ENCODE measurements around the gene DCTD. TPM values are rescaled to one million over a fixed set of nuclear protein-coding genes. Genes with fewer than 3 reads are reported as not detected.

DCTD gene
- total RNA-seq, 2 donors from 2014 or later = 83.6 to 135 TPM

DNA sequence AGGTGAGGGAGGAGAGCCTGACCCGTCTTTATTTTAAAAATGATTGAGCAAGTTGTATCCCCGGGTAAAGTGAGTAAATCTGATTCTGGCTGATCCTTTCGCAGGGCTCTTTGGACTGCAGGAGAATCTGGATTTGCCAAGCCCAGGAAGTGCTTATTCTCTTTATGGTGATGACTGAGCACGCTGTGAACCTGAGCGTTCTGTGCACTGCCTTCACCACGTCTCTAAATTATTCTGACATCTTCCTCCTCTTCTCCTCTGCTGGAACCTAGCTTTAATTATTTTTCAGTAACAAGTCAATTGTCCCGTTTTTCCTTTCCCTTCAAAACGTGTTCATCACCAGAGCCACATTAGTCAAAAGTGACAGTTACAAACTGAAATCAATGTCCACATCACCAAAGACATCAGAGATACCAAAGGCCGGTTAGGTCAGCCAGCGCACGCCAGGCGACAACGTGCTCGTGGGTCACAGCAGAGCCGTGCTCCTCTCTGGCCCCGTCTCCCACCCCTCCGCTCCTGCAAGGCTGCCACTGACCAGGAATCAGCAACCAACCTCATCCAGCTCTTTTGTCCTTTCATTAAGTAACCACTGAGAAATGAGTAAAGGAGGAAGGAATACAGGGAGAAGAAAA, 74.3 kb downstream of the DCTD start:
- peaks cover 0 to 3% of the 10 kb centered on the region in 2 donors for H3K4me1 Mint-ChIP-seq (ENCODE audit: low read depth in 2 of 2)
- no peak for ATAC-seq
- DNase-seq (ENCODE audit: low spot score) = no peak
- no peaks in the 10 kb centered on the region for H3K9me3 Mint-ChIP-seq
- no peak overlapping the region for H3K4me3 Mint-ChIP-seq
- no peaks in the 10 kb centered on the region for H3K36me3 Mint-ChIP-seq
- H3K27me3 Mint-ChIP-seq = peaks cover 0 to 10% of the 10 kb centered on the region in 2 donors
- H3K27ac Mint-ChIP-seq = no peak overlapping the region

DNA sequence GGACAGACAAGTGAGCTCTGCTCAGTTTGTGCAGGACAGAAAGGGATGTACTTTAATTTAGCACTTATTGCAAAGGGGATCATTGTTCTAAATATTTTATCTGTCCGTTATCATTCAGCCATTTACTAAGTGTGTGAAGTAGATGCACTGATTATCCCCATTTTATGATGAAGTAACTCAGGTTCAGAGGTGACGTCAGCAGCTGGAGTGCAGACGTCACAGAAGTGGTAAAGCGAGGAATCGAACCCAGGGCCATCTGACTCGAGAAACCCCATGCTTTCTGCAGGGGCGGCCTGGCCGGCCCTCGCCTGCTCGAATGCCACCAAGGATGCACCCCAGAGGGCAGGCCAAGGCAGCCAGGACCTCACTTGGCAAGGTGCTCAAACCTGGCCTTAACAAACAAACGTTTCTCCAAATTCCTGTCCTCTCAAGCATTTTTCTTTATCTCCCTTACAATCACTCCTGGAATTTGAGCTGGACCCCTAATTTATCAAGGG, 75.0 kb downstream of the DCTD start:
- no peak overlapping the region for H3K4me3 Mint-ChIP-seq

DNA sequence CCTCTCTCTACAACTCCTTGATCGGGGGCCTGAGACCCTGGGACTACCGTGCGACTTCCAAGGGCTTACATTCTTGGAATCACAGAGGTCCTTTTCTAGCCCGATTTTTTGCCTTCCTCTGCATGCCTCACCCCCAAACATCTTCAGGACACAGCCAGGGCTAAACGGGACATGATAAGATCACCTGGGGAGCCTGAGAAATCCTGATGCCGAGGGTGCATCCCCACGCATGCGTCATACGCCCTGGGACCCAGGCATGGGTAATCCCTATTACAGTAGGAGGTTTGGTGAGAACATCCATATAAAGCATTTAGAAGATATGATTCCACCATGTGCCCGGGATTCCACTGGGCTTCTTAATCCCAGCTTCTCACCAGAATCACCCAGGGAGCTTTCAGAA, 77.1 kb downstream of the DCTD start:
- Mint-ChIP-seq H3K27me3 (peaks cover 19 to 22% of the 10 kb centered on the region in 2 donors), H3K4me1 (ENCODE audit: low read depth in 2 of 2) (peaks cover 8 to 20% of the 10 kb centered on the region in 2 donors), H3K27ac (no peak overlapping the region), H3K4me3 (no peak overlapping the region), H3K9me3 (no peaks in the 10 kb centered on the region), H3K36me3 (no peaks in the 10 kb centered on the region)
- no peak for ATAC-seq
- DNase-seq (ENCODE audit: low spot score) = no peak

More for the DNA sequence above, 75.0 kb downstream of the DCTD start:
- Mint-ChIP-seq H3K27me3 (peaks cover 1 to 11% of the 10 kb centered on the region in 2 donors), H3K9me3 (no peaks in the 10 kb centered on the region), H3K4me1 (ENCODE audit: low read depth in 2 of 2) (peaks cover 2 to 4% of the 10 kb centered on the region in 2 donors), H3K27ac (no peak overlapping the region), H3K36me3 (no peaks in the 10 kb centered on the region)
- DNase-seq (ENCODE audit: low spot score) (no peak), ATAC-seq (no peak)

Other genes starting within 250 kb of the DCTD start
- 10 to 100 TPM in 1 of 2 donors, 1 to 10 TPM in 1; 5.1 to 10.0 TPM for gene WWC2, start 181.9 kb upstream of the DCTD start, total RNA-seq